WTC11 (cell line): ENCODE data around the gene MUC6. TPM values are rescaled to one million over a fixed set of nuclear protein-coding genes. Genes with fewer than 3 reads are reported as not detected.

Source experiments
- ATAC-seq: fragments of 200-7000 bp; cut with Tn5 transposase; 2 replicates; pipeline ENCODE4 v1.10.0; 2021; ENCODE audit warnings: mild to moderate bottlenecking, moderate library complexity
- CTCF ChIA-PET: fragments of 300-600 bp; sonication (Branson Sonifier 250); formaldehyde crosslinking; loops from one replicate; lab custom pipeline; 2021; ENCODE audit warnings: antibody characterized with exemption; lab: Charles Lee
- POLR2A ChIA-PET: fragments of 350-600 bp; sonication (Branson Sonifier 250); formaldehyde crosslinking; loops from one replicate; lab custom pipeline; 2021; ENCODE audit warnings: antibody characterized with exemption; lab: Charles Lee
- DNase-seq: peaks from one replicate; pipeline ENCODE4 v3.0.0; 2021; ENCODE audit warnings: low spot score
- H3K27ac Mint-ChIP-seq: 2 replicates; pipeline ENCODE4 v1.8.0; 2021; ENCODE audit warnings: mixed read lengths
- H3K27me3 Mint-ChIP-seq: 2 replicates; pipeline ENCODE4 v1.8.0; 2021; ENCODE audit warnings: low read depth, mild to moderate bottlenecking, moderate library complexity, mixed read lengths
- H3K36me3 Mint-ChIP-seq: 2 replicates; pipeline ENCODE4 v1.8.0; 2021; ENCODE audit warnings: mixed read lengths
- H3K4me1 Mint-ChIP-seq: 2 replicates; pipeline ENCODE4 v1.8.0; 2022; ENCODE audit warnings: mixed read lengths
- H3K4me3 Mint-ChIP-seq: 2 replicates; pipeline ENCODE4 v1.8.0; 2021; ENCODE audit warnings: mild to moderate bottlenecking, moderate library complexity, mixed read lengths
- H3K9me3 Mint-ChIP-seq: 2 replicates; pipeline ENCODE4 v1.8.0; 2021; ENCODE audit warnings: mixed read lengths
- AR ChIP-seq: fragments of 250-450 bp; sonication (Bioruptor Pico); IDR thresholded peaks from 2 replicates; pipeline ENCODE4 v1.9.0; 2021; ENCODE audit warnings: mild to moderate bottlenecking
- ESRRA ChIP-seq: sonication (generic); formaldehyde crosslinking; IDR thresholded peaks from 2 replicates; pipeline ENCODE4 v1.8.1; 2022; ENCODE audit warnings: mild to moderate bottlenecking, missing genetic modification reagents, borderline replicate concordance
- FOXJ3 ChIP-seq: sonication (generic); formaldehyde crosslinking; IDR thresholded peaks from 2 replicates; pipeline ENCODE4 v1.9.0; 2021; ENCODE audit warnings: missing genetic modification reagents, mild to moderate bottlenecking, borderline replicate concordance
- GRHL2 ChIP-seq: fragments of 250-450 bp; sonication (Bioruptor Pico); IDR thresholded peaks from 2 replicates; pipeline ENCODE4 v1.8.0; 2022; ENCODE audit warnings: mild to moderate bottlenecking, moderate library complexity; ENCODE audit not compliant: insufficient replicate concordance, severe bottlenecking
- HMGXB4 ChIP-seq: sonication (generic); formaldehyde crosslinking; IDR thresholded peaks from 2 replicates; pipeline ENCODE4 v1.8.1; 2023; ENCODE audit warnings: mild to moderate bottlenecking, moderate library complexity, missing genetic modification reagents
- KAT7 ChIP-seq: sonication (generic); formaldehyde crosslinking; IDR thresholded peaks from 2 replicates; pipeline ENCODE4 v1.8.1; 2023; ENCODE audit warnings: missing genetic modification reagents, mild to moderate bottlenecking, borderline replicate concordance
- MYBL2 ChIP-seq: sonication (generic); formaldehyde crosslinking; IDR thresholded peaks from 2 replicates; pipeline ENCODE4 v1.8.1; 2023; ENCODE audit warnings: mild to moderate bottlenecking, moderate library complexity, missing genetic modification reagents
- NR2C2 ChIP-seq: sonication (generic); formaldehyde crosslinking; IDR thresholded peaks from 2 replicates; pipeline ENCODE4 v1.8.0; 2022; ENCODE audit warnings: mild to moderate bottlenecking, missing genetic modification reagents
- NR3C1 ChIP-seq: sonication (generic); formaldehyde crosslinking; conservative IDR thresholded peaks from 2 replicates; pipeline ENCODE4 v1.8.1; 2023; ENCODE audit warnings: low read depth, mild to moderate bottlenecking, missing genetic modification reagents
- SOX15 ChIP-seq: fragments of 250-450 bp; sonication (Bioruptor Pico); IDR thresholded peaks from 2 replicates; pipeline ENCODE4 v1.9.0; 2021; ENCODE audit warnings: mild to moderate bottlenecking
- TCF7 ChIP-seq: sonication (generic); formaldehyde crosslinking; IDR thresholded peaks from 2 replicates; pipeline ENCODE4 v1.8.0; 2022; ENCODE audit warnings: mild to moderate bottlenecking, low read depth, missing genetic modification reagents, moderate library complexity
- TEAD1 ChIP-seq: sonication (generic); formaldehyde crosslinking; IDR thresholded peaks from 2 replicates; pipeline ENCODE4 v1.8.0; 2022; ENCODE audit warnings: mild to moderate bottlenecking, missing genetic modification reagents
- ZNF219 ChIP-seq: sonication (generic); formaldehyde crosslinking; IDR thresholded peaks from 2 replicates; pipeline ENCODE4 v1.8.0; 2023; ENCODE audit warnings: missing genetic modification reagents, mild to moderate bottlenecking, borderline replicate concordance
- ZNF263 ChIP-seq: sonication (generic); formaldehyde crosslinking; IDR thresholded peaks from 2 replicates; pipeline ENCODE4 v1.8.1; 2022; ENCODE audit warnings: low read depth, mild to moderate bottlenecking, moderate library complexity, missing genetic modification reagents
- ZSCAN18 ChIP-seq: fragments of 250-450 bp; sonication (Bioruptor Pico); IDR thresholded peaks from 2 replicates; pipeline ENCODE4 v2.1.2; 2022; ENCODE audit warnings: mild to moderate bottlenecking, moderate library complexity
- total RNA-seq: library from RNA; stranded (reverse); gene quantifications from 3 replicates; pipeline ENCODE4 v1.2.3, GENCODE V29; 2021
- TF ChIP-seq, protein P1 (sequence below): fragments of 250-450 bp; sonication (Bioruptor Pico); IDR thresholded peaks from 2 replicates; pipeline ENCODE4 v1.9.0; 2021; ENCODE audit warnings: mild to moderate bottlenecking, borderline replicate concordance

The MUC6 gene
- total RNA-seq, 1 experiment from 2014 or later, result 0.13 TPM

- TF ChIP-seq AR, result no peak
- TF ChIP-seq NR2C2 (CRISPR knock-in tag), result no peak
- TF ChIP-seq KAT7 (CRISPR knock-in tag), result no peak
- TF ChIP-seq ESRRA (CRISPR knock-in tag), result no peak
- no peak for TF ChIP-seq FOXJ3
- TF ChIP-seq, protein P1, sequence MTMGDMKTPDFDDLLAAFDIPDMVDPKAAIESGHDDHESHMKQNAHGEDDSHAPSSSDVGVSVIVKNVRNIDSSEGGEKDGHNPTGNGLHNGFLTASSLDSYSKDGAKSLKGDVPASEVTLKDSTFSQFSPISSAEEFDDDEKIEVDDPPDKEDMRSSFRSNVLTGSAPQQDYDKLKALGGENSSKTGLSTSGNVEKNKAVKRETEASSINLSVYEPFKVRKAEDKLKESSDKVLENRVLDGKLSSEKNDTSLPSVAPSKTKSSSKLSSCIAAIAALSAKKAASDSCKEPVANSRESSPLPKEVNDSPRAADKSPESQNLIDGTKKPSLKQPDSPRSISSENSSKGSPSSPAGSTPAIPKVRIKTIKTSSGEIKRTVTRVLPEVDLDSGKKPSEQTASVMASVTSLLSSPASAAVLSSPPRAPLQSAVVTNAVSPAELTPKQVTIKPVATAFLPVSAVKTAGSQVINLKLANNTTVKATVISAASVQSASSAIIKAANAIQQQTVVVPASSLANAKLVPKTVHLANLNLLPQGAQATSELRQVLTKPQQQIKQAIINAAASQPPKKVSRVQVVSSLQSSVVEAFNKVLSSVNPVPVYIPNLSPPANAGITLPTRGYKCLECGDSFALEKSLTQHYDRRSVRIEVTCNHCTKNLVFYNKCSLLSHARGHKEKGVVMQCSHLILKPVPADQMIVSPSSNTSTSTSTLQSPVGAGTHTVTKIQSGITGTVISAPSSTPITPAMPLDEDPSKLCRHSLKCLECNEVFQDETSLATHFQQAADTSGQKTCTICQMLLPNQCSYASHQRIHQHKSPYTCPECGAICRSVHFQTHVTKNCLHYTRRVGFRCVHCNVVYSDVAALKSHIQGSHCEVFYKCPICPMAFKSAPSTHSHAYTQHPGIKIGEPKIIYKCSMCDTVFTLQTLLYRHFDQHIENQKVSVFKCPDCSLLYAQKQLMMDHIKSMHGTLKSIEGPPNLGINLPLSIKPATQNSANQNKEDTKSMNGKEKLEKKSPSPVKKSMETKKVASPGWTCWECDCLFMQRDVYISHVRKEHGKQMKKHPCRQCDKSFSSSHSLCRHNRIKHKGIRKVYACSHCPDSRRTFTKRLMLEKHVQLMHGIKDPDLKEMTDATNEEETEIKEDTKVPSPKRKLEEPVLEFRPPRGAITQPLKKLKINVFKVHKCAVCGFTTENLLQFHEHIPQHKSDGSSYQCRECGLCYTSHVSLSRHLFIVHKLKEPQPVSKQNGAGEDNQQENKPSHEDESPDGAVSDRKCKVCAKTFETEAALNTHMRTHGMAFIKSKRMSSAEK (CRISPR knock-in tag), result no peak
- no peak for TF ChIP-seq MYBL2 (CRISPR knock-in tag)
- TF ChIP-seq HMGXB4 (CRISPR knock-in tag), result no peak
- no peak for TF ChIP-seq TEAD1 (CRISPR knock-in tag)
- no peak for TF ChIP-seq NR3C1 (CRISPR knock-in tag)
- TF ChIP-seq TCF7, result no peak
These were observed 41.7 kb upstream of the MUC6 start (continued) for GRCh38 chr11:1078191-1078601.

- no peaks in the 10 kb centered on the region for H3K9me3 Mint-ChIP-seq
- ChIA-PET POLR2A (no interaction called here), CTCF (interaction anchor here (0.8 to 1.2 kb wide), 2 partner anchors 27 to 64 kb away, joined by 3 read pairs; no protein-coding TSS in a partner anchor)
- DNase-seq (peak; percentile 18), ATAC-seq (no peak)
- no peak overlapping the region for H3K27ac Mint-ChIP-seq
- no peak overlapping the region for H3K4me3 Mint-ChIP-seq
- TF ChIP-seq GRHL2, result no peak
- TF ChIP-seq ZSCAN18 (CRISPR knock-in tag), result no peak
- no peak for TF ChIP-seq ZNF219 (CRISPR knock-in tag)
- TF ChIP-seq ZNF263 (CRISPR knock-in tag), result no peak
- no peak for TF ChIP-seq SOX15 (CRISPR knock-in tag)
- H3K36me3 Mint-ChIP-seq, result no peaks in the 10 kb centered on the region
- no peaks in the 10 kb centered on the region for H3K4me1 Mint-ChIP-seq
- no peaks in the 10 kb centered on the region for H3K27me3 Mint-ChIP-seq
These were observed 41.0 kb upstream of the MUC6 start for GRCh38 chr11:1077417-1078119.
